Activated CD8-positive, alpha-beta T cell treated with anti-CD3 and anti-CD28 coated beads, Interleukin-2, amount 10 ng/mL, durations not matched to agents 7 days and 5 days (primary cell): ENCODE measurements around the gene KIAA1210. TPM values are rescaled to one million over a fixed set of nuclear protein-coding genes. Genes with fewer than 3 reads are reported as not detected.

Experiments used
- total RNA-seq, 2 experiments: library from RNA; stranded (reverse); gene quantifications; one replicate each; pipeline ENCODE4 v1.2.3, GENCODE V29; 2021

Gene KIAA1210
- total RNA-seq, 2 experiments from 2014 or later, result not detected

Other genes with a start within 250 kb of the KIAA1210 start
- under 1 TPM; 0.23 to 0.26 TPM for gene LONRF3, start 153.2 kb downstream of the KIAA1210 start, total RNA-seq
- gene CT47C1, start 54.8 kb downstream of the KIAA1210 start, total RNA-seq, result not detected
- gene PGRMC1, start 108.5 kb upstream of the KIAA1210 start, total RNA-seq, result 10 to 100 TPM; 28.7 to 30.3 TPM